Smooth muscle cell (in vitro differentiated cells): ENCODE results near the gene EFNB2. TPM values are rescaled to one million over a fixed set of nuclear protein-coding genes. Genes with fewer than 3 reads are reported as not detected.

Source experiments
- DNase-seq: peaks from one replicate; lab custom pipeline; 2025; ENCODE audit not compliant: unreplicated experiment; lab: John Stamatoyannopoulos, UW
- H2AFZ ChIP-seq: fragments of 200-600 bp; sonication (generic); 2 replicates; pipeline ENCODE4 v1.6.0; 2016; ENCODE audit warnings: antibody characterized with exemption, low read depth, mild to moderate bottlenecking
- H3F3A ChIP-seq: fragments of 200-600 bp; sonication (generic); 2 replicates; pipeline ENCODE4 v1.6.0; 2017; ENCODE audit warnings: antibody characterized with exemption, low read depth
- H3K27ac ChIP-seq: fragments of 200-600 bp; sonication (generic); 2 replicates; pipeline ENCODE4 v1.5.1; 2016; ENCODE audit warnings: low read depth, mild to moderate bottlenecking
- H3K27me3 ChIP-seq: fragments of 200-600 bp; sonication (generic); 2 replicates; pipeline ENCODE4 v1.6.1; 2016; ENCODE audit warnings: low read depth, mild to moderate bottlenecking
- H3K36me3 ChIP-seq: fragments of 200-600 bp; sonication (generic); 2 replicates; pipeline ENCODE4 v1.5.1; 2016; ENCODE audit warnings: low read depth
- H3K4me1 ChIP-seq: fragments of 200-600 bp; sonication (generic); 2 replicates; pipeline ENCODE4 v1.5.1; 2016; ENCODE audit warnings: low read depth
- H3K4me2 ChIP-seq: fragments of 200-600 bp; sonication (generic); 2 replicates; pipeline ENCODE4 v1.6.0; 2016; ENCODE audit warnings: mild to moderate bottlenecking
- H3K4me3 ChIP-seq: fragments of 200-600 bp; sonication (generic); 2 replicates; pipeline ENCODE4 v1.5.1; 2016; ENCODE audit warnings: mild to moderate bottlenecking
- H3K79me2 ChIP-seq: fragments of 200-600 bp; sonication (generic); 2 replicates; pipeline ENCODE4 v1.6.0; 2016; ENCODE audit warnings: low read depth, mild to moderate bottlenecking
- H3K9ac ChIP-seq: fragments of 200-600 bp; sonication (generic); 2 replicates; pipeline ENCODE4 v1.6.0; 2016; ENCODE audit warnings: low read depth
- H3K9me3 ChIP-seq: fragments of 200-600 bp; sonication (generic); replicated peaks from 2 replicates; pipeline ENCODE4 v1.5.1; 2016; ENCODE audit warnings: low read depth
- H4K20me1 ChIP-seq: fragments of 200-600 bp; sonication (generic); 2 replicates; pipeline ENCODE4 v1.6.0; 2016; ENCODE audit warnings: low read depth
- CTCF ChIP-seq: fragments of 200-600 bp; sonication (generic); IDR thresholded peaks from 2 replicates; pipeline ENCODE4 v1.5.1; 2017; ENCODE audit warnings: borderline replicate concordance, mild to moderate bottlenecking, antibody characterized with exemption; ENCODE audit not compliant: insufficient read depth, poor library complexity, severe bottlenecking
- WGBS: methylation state at CpG from one replicate; pipeline ENCODE4 v1.1.7; 2016; ENCODE audit warnings: low lambda C conversion rate; 5-methylcytosine and 5-hydroxymethylcytosine counted together
- polyA plus RNA-seq: library from polyadenylated mRNA; unstranded; fragments of >200 nt; fragmentation: Nextera tagmentation; extraction: Ambion mirVana; gene quantifications from 2 replicates; pipeline ENCODE4 v1.2.1, GENCODE V29; 2016
- total RNA-seq: library from RNA; depleted of rRNA; stranded (reverse); fragments of >200 nt; gene quantifications from 2 replicates; pipeline ENCODE4 v1.2.3, GENCODE V29; 2014

Gene EFNB2
- total and polyA plus RNA-seq, 2 experiments from 2014 or later, result 15.5 to 42.0 TPM

GRCh38 chr13:106488686-106489085 lies 46.8 kb downstream of the EFNB2 start:
- H3K9ac ChIP-seq, result no peak overlapping the region
- H3F3A ChIP-seq, result no peaks in the 10 kb centered on the region
- 87% methylated on average over 2 of the region's 2 CpGs for WGBS
- no peak overlapping the region for H3K4me3 ChIP-seq
- TF ChIP-seq CTCF, result no peak
- no peak overlapping the region for H3K4me2 ChIP-seq
- no peak for DNase-seq
- H3K36me3 ChIP-seq, result no peaks in the 10 kb centered on the region
- H3K4me1 ChIP-seq, result no peaks in the 10 kb centered on the region
- no peaks in the 10 kb centered on the region for H3K27me3 ChIP-seq
- H3K27ac ChIP-seq, result no peak overlapping the region
- no peaks in the 10 kb centered on the region for H4K20me1 ChIP-seq
- H3K79me2 ChIP-seq, result no peaks in the 10 kb centered on the region
- H2AFZ ChIP-seq, result no peak overlapping the region
- H3K9me3 ChIP-seq, result no peaks in the 10 kb centered on the region

- no peak overlapping the region for H3K27ac ChIP-seq
- H3K27me3 ChIP-seq, result no peaks in the 10 kb centered on the region
- TF ChIP-seq CTCF, result no peak
- no peaks in the 10 kb centered on the region for H3K9me3 ChIP-seq
- WGBS, result 83% methylated on average over 8 of the region's 8 CpGs
- H3F3A ChIP-seq, result no peaks in the 10 kb centered on the region
- H3K4me2 ChIP-seq, result no peak overlapping the region
- no peaks in the 10 kb centered on the region for H3K36me3 ChIP-seq
- H3K4me3 ChIP-seq, result no peak overlapping the region
- H2AFZ ChIP-seq, result no peak overlapping the region
- DNase-seq, result no peak
- H3K9ac ChIP-seq, result no peak overlapping the region
- H3K4me1 ChIP-seq, result no peaks in the 10 kb centered on the region
- no peaks in the 10 kb centered on the region for H4K20me1 ChIP-seq
- H3K79me2 ChIP-seq, result no peaks in the 10 kb centered on the region
Observed at GRCh38 chr13:106488076-106488475, 47.4 kb downstream of the EFNB2 start.

GRCh38 chr13:106487129-106487528 lies 48.3 kb downstream of the EFNB2 start:
- Histone ChIP-seq H2AFZ (no peak overlapping the region), H3K27me3 (no peaks in the 10 kb centered on the region), H4K20me1 (no peaks in the 10 kb centered on the region), H3K4me1 (no peaks in the 10 kb centered on the region), H3K4me2 (no peak overlapping the region), H3K4me3 (no peak overlapping the region), H3K9me3 (no peaks in the 10 kb centered on the region), H3K9ac (no peak overlapping the region), H3F3A (no peaks in the 10 kb centered on the region), H3K79me2 (no peaks in the 10 kb centered on the region), H3K27ac (no peak overlapping the region), H3K36me3 (no peaks in the 10 kb centered on the region)
- no peak for TF ChIP-seq CTCF
- WGBS, result 86% methylated on average over 6 of the region's 6 CpGs
- no peak for DNase-seq

GRCh38 chr13:106486287-106486686 lies 49.2 kb downstream of the EFNB2 start:
- Histone ChIP-seq H3K4me3 (no peak overlapping the region), H3K9ac (no peak overlapping the region), H3K27me3 (no peaks in the 10 kb centered on the region), H3K36me3 (no peaks in the 10 kb centered on the region), H3K4me1 (no peaks in the 10 kb centered on the region), H3K79me2 (no peaks in the 10 kb centered on the region), H4K20me1 (no peaks in the 10 kb centered on the region), H3K27ac (no peak overlapping the region), H3K9me3 (no peaks in the 10 kb centered on the region), H3F3A (no peaks in the 10 kb centered on the region), H2AFZ (no peak overlapping the region), H3K4me2 (no peak overlapping the region)
- TF ChIP-seq CTCF, result no peak
- WGBS, result 84% methylated on average over 2 of the region's 2 CpGs
- no peak for DNase-seq
